ENCODE measurements around the gene CARD9.
A peak's percentile ranks its signal among the peaks of the same experiment; 100 is the strongest.

CARD9 gene

GRCh38 chr9:136400038-136400834, 26.8 kb upstream of the CARD9 start, which contains the start of gene SNAPC4:
SNAPC4 (minus strand) TSS chr9:136400170; CDS start chr9:136398428, 1,742 bp downstream.
- DNase-seq = peak; percentile 78 to 84 (median 82)

- peak in 1 of 4 experiments; percentile 27 for DNase-seq
These were observed 25.9 kb upstream of the CARD9 start for GRCh38 chr9:136399176-136400037.

GRCh38 chr9:136398286-136398685, 24.8 kb upstream of the CARD9 start:
- no peak for DNase-seq

GRCh38 chr9:136397643-136398042, 24.2 kb upstream of the CARD9 start:
- DNase-seq = no peak

- no peak for DNase-seq
These were observed 22.7 kb upstream of the CARD9 start for GRCh38 chr9:136396219-136396515.

- no peak for DNase-seq
These were observed 22.1 kb upstream of the CARD9 start for GRCh38 chr9:136395345-136396218.

GRCh38 chr9:136395020-136395340, 21.5 kb upstream of the CARD9 start:
- DNase-seq = no peak

- DNase-seq = no peak
These were observed 21.0 kb upstream of the CARD9 start for GRCh38 chr9:136394312-136395019.

- no peak for DNase-seq
These were observed 20.1 kb upstream of the CARD9 start for GRCh38 chr9:136393531-136393930.

GRCh38 chr9:136392538-136393449, 19.3 kb upstream of the CARD9 start:
- DNase-seq = no peak

GRCh38 chr9:136391737-136392537, 18.5 kb upstream of the CARD9 start:
- no peak for DNase-seq

GRCh38 chr9:136389396-136389795, 15.9 kb upstream of the CARD9 start:
- no peak for DNase-seq

GRCh38 chr9:136387217-136387616, 13.7 kb upstream of the CARD9 start:
- no peak for DNase-seq

- no peak for DNase-seq
These were observed 12.5 kb upstream of the CARD9 start for GRCh38 chr9:136386018-136386417.

- DNase-seq = no peak
These were observed 11.5 kb upstream of the CARD9 start for GRCh38 chr9:136385015-136385414.

GRCh38 chr9:136383436-136383835, 10.0 kb upstream of the CARD9 start:
- DNase-seq = no peak

- no peak for DNase-seq
These were observed 8.6 kb upstream of the CARD9 start for GRCh38 chr9:136381966-136382513.

GRCh38 chr9:136381311-136381710, 7.8 kb upstream of the CARD9 start:
- DNase-seq = no peak

- DNase-seq = no peak
These were observed 6.9 kb upstream of the CARD9 start for GRCh38 chr9:136380381-136380780.

GRCh38 chr9:136379891-136380290, 6.4 kb upstream of the CARD9 start:
- no peak for DNase-seq

Data from activated CD4-positive, CD25-positive, alpha-beta regulatory T cell (primary cell).